ENCODE measurements around the gene HOMER3.

HOMER3 gene

GRCh38 chr19:18940769-18941627 is at the start of gene HOMER3:
HOMER3 (minus strand) TSS chr19:18941217; CDS start chr19:18938982, 2,235 bp downstream.
- DNase-seq: peak; percentile 42

- DNase-seq: no peak
These were observed 49.2 kb upstream of the HOMER3 start for GRCh38 chr19:18990128-18990708.

GRCh38 chr19:18989316-18989715 is 48.3 kb upstream of the HOMER3 start:
- DNase-seq: no peak

- DNase-seq: no peak
These were observed 46.4 kb upstream of the HOMER3 start for GRCh38 chr19:18987456-18987855.

GRCh38 chr19:18985257-18985656 is 44.2 kb upstream of the HOMER3 start:
- no peak for DNase-seq

GRCh38 chr19:18984251-18984650 is 43.2 kb upstream of the HOMER3 start:
- no peak for DNase-seq

GRCh38 chr19:18982669-18983068 is 41.7 kb upstream of the HOMER3 start:
- DNase-seq: no peak

- DNase-seq: no peak
These were observed 39.5 kb upstream of the HOMER3 start for GRCh38 chr19:18980432-18981020.

GRCh38 chr19:18978616-18979015 is 37.6 kb upstream of the HOMER3 start:
- no peak for DNase-seq

- DNase-seq: no peak
These were observed 34.9 kb upstream of the HOMER3 start for GRCh38 chr19:18975869-18976268.

GRCh38 chr19:18975011-18975410 is 34.0 kb upstream of the HOMER3 start:
- DNase-seq: no peak

- DNase-seq: no peak
These were observed 31.8 kb upstream of the HOMER3 start for GRCh38 chr19:18972851-18973250.

GRCh38 chr19:18972301-18972811 is 31.3 kb upstream of the HOMER3 start:
- no peak for DNase-seq

- DNase-seq: no peak
These were observed 29.1 kb upstream of the HOMER3 start for GRCh38 chr19:18969931-18970659.

- DNase-seq: no peak
These were observed 26.5 kb upstream of the HOMER3 start for GRCh38 chr19:18967358-18968146.

GRCh38 chr19:18966307-18966706 is 25.3 kb upstream of the HOMER3 start:
- no peak for DNase-seq

- no peak for DNase-seq
These were observed 23.1 kb upstream of the HOMER3 start for GRCh38 chr19:18964121-18964520.

GRCh38 chr19:18961767-18962620 is 21.0 kb upstream of the HOMER3 start:
- peak; percentile 44 for DNase-seq

GRCh38 chr19:18960370-18960769 is 19.4 kb upstream of the HOMER3 start:
- DNase-seq: no peak

GRCh38 chr19:18955042-18955441 is 14.0 kb upstream of the HOMER3 start:
- DNase-seq: no peak

- no peak for DNase-seq
These were observed 13.1 kb upstream of the HOMER3 start for GRCh38 chr19:18954094-18954493.
